ENCODE results near the gene LRP1B.

DNA sequence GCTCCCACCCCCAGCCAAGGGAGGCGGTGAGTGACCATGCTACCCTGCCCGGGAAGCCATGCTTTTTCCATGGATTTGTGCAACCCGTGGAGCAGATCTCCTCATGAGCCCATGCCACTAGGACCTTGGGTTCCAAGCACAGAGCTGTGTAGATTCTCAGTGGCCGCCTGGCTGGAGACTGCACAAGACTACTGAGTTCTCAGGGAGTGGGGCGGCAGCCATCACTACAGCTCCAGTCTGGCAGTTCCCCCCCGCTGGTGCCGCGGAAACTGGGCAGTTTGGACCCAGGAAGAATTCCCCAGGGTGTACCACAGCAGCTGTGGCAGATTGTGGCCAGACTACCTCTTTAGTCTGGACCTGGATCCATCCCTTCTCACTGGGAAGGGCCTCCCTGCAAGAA is 470.6 kb downstream of the LRP1B start:
- TF ChIP-seq SMC3 (IDR thresholded peaks at IDR 0.05; ENCODE audit: low read depth, low read length) (no peak), NFIC (IDR thresholded peaks at IDR 0.05; ENCODE audit: borderline replicate concordance) (no peak), CHD2 (IDR thresholded peaks at IDR 0.05; ENCODE audit: low read length, partially characterized antibody) (no peak), EP300 (IDR thresholded peaks at IDR 0.05; ENCODE audit: borderline replicate concordance in 1 of 2, low read depth in 1 of 2, low read length in 1 of 2) (no peak), EZH2phosphoT487 (IDR thresholded peaks at IDR 0.05; ENCODE audit: borderline replicate concordance, low read depth) (no peak), POLR2AphosphoS5 (IDR thresholded peaks at IDR 0.05; ENCODE audit: low read depth, low read length) (no peak), RCOR1 (IDR thresholded peaks at IDR 0.05; ENCODE audit: low read length) (no peak), GABPA (IDR thresholded peaks at IDR 0.05; ENCODE audit: low read depth) (no peak), REST (IDR thresholded peaks at IDR 0.05; ENCODE audit: low read depth, low read length) (no peak), RAD21 (IDR thresholded peaks at IDR 0.05; ENCODE audit: low read length) (no peak)
- TF ChIP-seq, protein P1, sequence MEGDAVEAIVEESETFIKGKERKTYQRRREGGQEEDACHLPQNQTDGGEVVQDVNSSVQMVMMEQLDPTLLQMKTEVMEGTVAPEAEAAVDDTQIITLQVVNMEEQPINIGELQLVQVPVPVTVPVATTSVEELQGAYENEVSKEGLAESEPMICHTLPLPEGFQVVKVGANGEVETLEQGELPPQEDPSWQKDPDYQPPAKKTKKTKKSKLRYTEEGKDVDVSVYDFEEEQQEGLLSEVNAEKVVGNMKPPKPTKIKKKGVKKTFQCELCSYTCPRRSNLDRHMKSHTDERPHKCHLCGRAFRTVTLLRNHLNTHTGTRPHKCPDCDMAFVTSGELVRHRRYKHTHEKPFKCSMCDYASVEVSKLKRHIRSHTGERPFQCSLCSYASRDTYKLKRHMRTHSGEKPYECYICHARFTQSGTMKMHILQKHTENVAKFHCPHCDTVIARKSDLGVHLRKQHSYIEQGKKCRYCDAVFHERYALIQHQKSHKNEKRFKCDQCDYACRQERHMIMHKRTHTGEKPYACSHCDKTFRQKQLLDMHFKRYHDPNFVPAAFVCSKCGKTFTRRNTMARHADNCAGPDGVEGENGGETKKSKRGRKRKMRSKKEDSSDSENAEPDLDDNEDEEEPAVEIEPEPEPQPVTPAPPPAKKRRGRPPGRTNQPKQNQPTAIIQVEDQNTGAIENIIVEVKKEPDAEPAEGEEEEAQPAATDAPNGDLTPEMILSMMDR (IDR thresholded peaks at IDR 0.05): no peak
- TF ChIP-seq, protein P2, sequence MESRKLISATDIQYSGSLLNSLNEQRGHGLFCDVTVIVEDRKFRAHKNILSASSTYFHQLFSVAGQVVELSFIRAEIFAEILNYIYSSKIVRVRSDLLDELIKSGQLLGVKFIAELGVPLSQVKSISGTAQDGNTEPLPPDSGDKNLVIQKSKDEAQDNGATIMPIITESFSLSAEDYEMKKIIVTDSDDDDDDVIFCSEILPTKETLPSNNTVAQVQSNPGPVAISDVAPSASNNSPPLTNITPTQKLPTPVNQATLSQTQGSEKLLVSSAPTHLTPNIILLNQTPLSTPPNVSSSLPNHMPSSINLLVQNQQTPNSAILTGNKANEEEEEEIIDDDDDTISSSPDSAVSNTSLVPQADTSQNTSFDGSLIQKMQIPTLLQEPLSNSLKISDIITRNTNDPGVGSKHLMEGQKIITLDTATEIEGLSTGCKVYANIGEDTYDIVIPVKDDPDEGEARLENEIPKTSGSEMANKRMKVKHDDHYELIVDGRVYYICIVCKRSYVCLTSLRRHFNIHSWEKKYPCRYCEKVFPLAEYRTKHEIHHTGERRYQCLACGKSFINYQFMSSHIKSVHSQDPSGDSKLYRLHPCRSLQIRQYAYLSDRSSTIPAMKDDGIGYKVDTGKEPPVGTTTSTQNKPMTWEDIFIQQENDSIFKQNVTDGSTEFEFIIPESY (IDR thresholded peaks at IDR 0.05; ENCODE audit: borderline replicate concordance, low read depth): no peak
- TF ChIP-seq, protein P3, sequence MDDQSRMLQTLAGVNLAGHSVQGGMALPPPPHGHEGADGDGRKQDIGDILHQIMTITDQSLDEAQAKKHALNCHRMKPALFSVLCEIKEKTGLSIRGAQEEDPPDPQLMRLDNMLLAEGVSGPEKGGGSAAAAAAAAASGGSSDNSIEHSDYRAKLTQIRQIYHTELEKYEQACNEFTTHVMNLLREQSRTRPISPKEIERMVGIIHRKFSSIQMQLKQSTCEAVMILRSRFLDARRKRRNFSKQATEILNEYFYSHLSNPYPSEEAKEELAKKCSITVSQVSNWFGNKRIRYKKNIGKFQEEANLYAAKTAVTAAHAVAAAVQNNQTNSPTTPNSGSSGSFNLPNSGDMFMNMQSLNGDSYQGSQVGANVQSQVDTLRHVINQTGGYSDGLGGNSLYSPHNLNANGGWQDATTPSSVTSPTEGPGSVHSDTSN (IDR thresholded peaks at IDR 0.05): no peak
